ENCODE measurements around the gene FAM50A. TPM values are rescaled to one million over a fixed set of nuclear protein-coding genes. Genes with fewer than 3 reads are reported as not detected.

The FAM50A gene
- total RNA-seq, 2 experiments from 2014 or later, result 39.7 to 43.7 TPM

- CTCF ChIA-PET, result no interaction called here
- intact Hi-C loops (cut with micrococcal nuclease), result no loop called here
- no peaks in the 10 kb centered on the region for H3K27me3 Mint-ChIP-seq (ENCODE audit: low read depth)
- peaks cover 2% of the 10 kb centered on the region for H3K36me3 Mint-ChIP-seq (ENCODE audit: low read depth)
- peaks cover 8% of the 10 kb centered on the region for H3K4me1 Mint-ChIP-seq (ENCODE audit: low read depth)
- H3K27ac Mint-ChIP-seq, result no peak overlapping the region
- H3K4me3 Mint-ChIP-seq, result no peak overlapping the region
- no peaks in the 10 kb centered on the region for H3K9me3 Mint-ChIP-seq
- DNase-seq, result no peak
Observed at GRCh38 chrX:154463611-154464220, 19.8 kb downstream of the FAM50A start.

DNA sequence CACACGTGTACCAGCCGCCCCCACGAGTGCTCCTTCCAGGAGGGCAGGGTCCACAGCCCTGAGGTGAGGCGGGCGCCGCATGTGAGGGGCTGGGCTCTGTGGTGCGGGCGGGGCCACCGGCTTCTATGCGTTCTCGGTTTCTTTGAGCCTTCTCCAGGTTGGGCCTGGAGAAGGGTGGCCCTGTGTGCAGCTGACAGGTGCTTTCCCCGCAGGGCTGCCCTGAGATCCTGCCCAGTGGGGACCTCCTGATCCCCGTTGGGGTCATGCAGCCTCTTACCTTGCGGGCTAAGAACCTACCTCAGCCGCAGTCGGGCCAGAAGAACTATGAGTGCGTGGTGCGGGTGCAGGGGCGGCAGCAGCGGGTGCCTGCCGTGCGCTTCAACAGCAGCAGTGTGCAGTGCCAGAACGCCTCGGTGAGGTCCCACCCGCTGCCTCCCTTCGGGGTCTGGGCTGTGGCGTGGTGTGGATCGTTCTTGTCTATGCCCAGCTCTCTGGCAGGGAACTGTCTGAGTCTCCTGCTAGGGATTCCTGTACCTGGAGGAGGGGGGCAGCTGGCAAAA, 20.9 kb downstream of the FAM50A start:
- H3K27me3 Mint-ChIP-seq (ENCODE audit: low read depth), result no peaks in the 10 kb centered on the region
- no peak for DNase-seq
- intact Hi-C loops (cut with micrococcal nuclease), result no loop called here
- H3K4me1 Mint-ChIP-seq (ENCODE audit: low read depth), result peaks cover 2% of the 10 kb centered on the region
- CTCF ChIA-PET, result no interaction called here
- no peak overlapping the region for H3K4me3 Mint-ChIP-seq
- H3K36me3 Mint-ChIP-seq (ENCODE audit: low read depth), result peaks cover 2% of the 10 kb centered on the region
- no peak overlapping the region for H3K27ac Mint-ChIP-seq
- no peaks in the 10 kb centered on the region for H3K9me3 Mint-ChIP-seq

DNA sequence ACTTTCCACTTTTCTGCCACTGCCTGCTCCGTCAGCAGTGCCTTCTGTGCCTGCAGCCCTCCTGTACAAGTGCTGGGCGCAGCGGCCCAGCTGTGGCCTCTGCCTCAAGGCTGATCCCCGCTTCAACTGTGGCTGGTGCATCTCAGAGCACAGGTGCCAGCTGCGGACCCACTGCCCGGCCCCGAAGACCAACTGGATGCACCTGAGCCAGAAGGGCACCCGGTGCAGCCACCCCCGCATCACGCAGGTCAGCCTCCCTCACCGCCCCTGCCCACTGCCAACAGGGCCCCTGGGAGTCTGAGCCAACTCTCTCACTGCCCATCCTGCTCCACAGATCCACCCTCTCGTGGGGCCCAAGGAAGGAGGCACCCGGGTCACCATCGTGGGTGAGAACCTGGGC, 21.7 kb downstream of the FAM50A start:
- Mint-ChIP-seq H3K36me3 (ENCODE audit: low read depth) (peaks cover 2% of the 10 kb centered on the region), H3K27ac (no peak overlapping the region), H3K4me1 (ENCODE audit: low read depth) (peaks cover 2% of the 10 kb centered on the region), H3K9me3 (no peaks in the 10 kb centered on the region), H3K27me3 (ENCODE audit: low read depth) (no peaks in the 10 kb centered on the region), H3K4me3 (no peak overlapping the region)
- DNase-seq, result no peak
- CTCF ChIA-PET, result no interaction called here
- intact Hi-C loops (cut with micrococcal nuclease), result no loop called here

DNA sequence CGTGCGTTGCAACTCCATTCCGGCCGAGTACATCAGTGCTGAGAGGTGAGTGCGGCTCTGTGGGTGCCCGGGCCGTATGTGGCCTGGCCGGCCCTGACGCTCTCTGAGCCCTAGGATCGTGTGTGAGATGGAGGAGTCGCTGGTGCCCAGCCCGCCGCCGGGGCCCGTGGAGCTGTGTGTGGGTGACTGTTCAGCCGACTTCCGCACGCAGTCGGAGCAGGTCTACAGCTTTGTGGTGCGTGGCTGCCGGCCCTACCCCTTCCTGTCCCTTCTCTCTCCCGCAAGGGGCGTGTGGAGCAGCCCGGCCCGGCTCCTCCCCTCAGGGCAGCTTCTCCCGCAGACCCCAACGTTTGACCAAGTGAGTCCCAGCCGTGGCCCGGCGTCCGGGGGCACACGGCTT, 22.1 kb downstream of the FAM50A start:
- no peaks in the 10 kb centered on the region for H3K27me3 Mint-ChIP-seq (ENCODE audit: low read depth)

DNA sequence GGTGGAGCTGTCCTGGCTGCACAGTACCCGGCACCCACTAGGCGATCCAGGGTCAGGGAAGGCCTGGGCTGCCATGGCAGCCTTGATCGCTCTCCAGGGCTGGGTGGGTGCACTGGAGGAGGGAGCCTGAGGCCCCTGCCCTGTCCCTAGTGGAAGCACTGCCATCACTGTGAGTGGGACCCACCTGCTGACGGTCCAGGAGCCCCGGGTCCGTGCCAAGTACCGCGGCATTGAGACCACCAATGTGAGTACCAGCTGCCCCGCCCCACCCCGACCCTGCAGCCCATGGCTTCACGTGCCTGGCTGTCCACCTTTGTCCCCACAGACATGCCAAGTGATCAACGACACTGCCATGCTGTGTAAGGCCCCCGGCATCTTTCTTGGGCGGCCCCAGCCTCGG, 23.0 kb downstream of the FAM50A start:
- intact Hi-C loops (cut with micrococcal nuclease), result no loop called here
- peaks cover 2% of the 10 kb centered on the region for H3K36me3 Mint-ChIP-seq (ENCODE audit: low read depth)

More for the DNA sequence above, 22.1 kb downstream of the FAM50A start:
- Mint-ChIP-seq H3K4me1 (ENCODE audit: low read depth) (peaks cover 2% of the 10 kb centered on the region), H3K9me3 (no peaks in the 10 kb centered on the region), H3K36me3 (ENCODE audit: low read depth) (peaks cover 2% of the 10 kb centered on the region), H3K4me3 (no peak overlapping the region), H3K27ac (no peak overlapping the region)
- CTCF ChIA-PET, result no interaction called here
- DNase-seq, result no peak
- intact Hi-C loops (cut with micrococcal nuclease), result no loop called here

GRCh38 chrX:154467556-154467955, 23.6 kb downstream of the FAM50A start:
- Mint-ChIP-seq H3K9me3 (no peaks in the 10 kb centered on the region), H3K36me3 (ENCODE audit: low read depth) (peaks cover 2% of the 10 kb centered on the region)
- intact Hi-C loops (cut with micrococcal nuclease), result no loop called here

More for the DNA sequence above, 23.0 kb downstream of the FAM50A start:
- Mint-ChIP-seq H3K9me3 (no peaks in the 10 kb centered on the region), H3K4me1 (ENCODE audit: low read depth) (no peaks in the 10 kb centered on the region), H3K27ac (no peak overlapping the region), H3K27me3 (ENCODE audit: low read depth) (no peaks in the 10 kb centered on the region), H3K4me3 (no peak overlapping the region)
- CTCF ChIA-PET, result no interaction called here
- no peak for DNase-seq

GRCh38 chrX:154468217-154468616, 24.3 kb downstream of the FAM50A start:
- no peaks in the 10 kb centered on the region for H3K27me3 Mint-ChIP-seq (ENCODE audit: low read depth)
- no peak overlapping the region for H3K4me3 Mint-ChIP-seq
- no peaks in the 10 kb centered on the region for H3K4me1 Mint-ChIP-seq (ENCODE audit: low read depth)
- H3K27ac Mint-ChIP-seq, result no peak overlapping the region
- DNase-seq, result no peak
- CTCF ChIA-PET, result no interaction called here
- H3K9me3 Mint-ChIP-seq, result no peaks in the 10 kb centered on the region
- H3K36me3 Mint-ChIP-seq (ENCODE audit: low read depth), result peaks cover 2% of the 10 kb centered on the region
- intact Hi-C loops (cut with micrococcal nuclease), result no loop called here

More at GRCh38 chrX:154467556-154467955, 23.6 kb downstream of the FAM50A start:
- Mint-ChIP-seq H3K4me3 (no peak overlapping the region), H3K4me1 (ENCODE audit: low read depth) (no peaks in the 10 kb centered on the region), H3K27me3 (ENCODE audit: low read depth) (no peaks in the 10 kb centered on the region), H3K27ac (no peak overlapping the region)
- DNase-seq, result no peak
- CTCF ChIA-PET, result no interaction called here

DNA sequence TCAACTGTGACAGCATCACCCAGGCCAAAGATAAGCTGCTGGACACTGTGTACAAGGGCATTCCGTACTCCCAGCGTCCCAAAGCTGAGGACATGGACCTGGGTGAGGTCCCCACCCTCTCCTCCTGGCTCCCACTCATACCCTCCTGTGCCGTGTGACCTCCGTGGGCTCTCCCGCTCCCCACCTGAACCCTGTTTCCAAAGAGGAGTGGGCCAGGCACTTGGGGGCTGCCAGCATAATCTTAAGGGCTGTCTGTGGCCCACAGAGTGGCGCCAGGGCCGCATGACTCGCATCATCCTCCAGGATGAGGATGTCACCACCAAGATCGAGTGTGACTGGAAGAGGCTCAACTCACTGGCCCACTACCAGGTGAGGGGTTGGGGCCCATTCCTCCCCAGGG, 25.2 kb downstream of the FAM50A start:
- Mint-ChIP-seq H3K27me3 (ENCODE audit: low read depth) (no peaks in the 10 kb centered on the region), H3K4me3 (no peak overlapping the region), H3K4me1 (ENCODE audit: low read depth) (no peaks in the 10 kb centered on the region), H3K27ac (no peak overlapping the region), H3K9me3 (no peaks in the 10 kb centered on the region), H3K36me3 (ENCODE audit: low read depth) (peaks cover 2% of the 10 kb centered on the region)
- intact Hi-C loops (cut with micrococcal nuclease), result no loop called here
- no peak for DNase-seq
- CTCF ChIA-PET, result no interaction called here

- H3K4me1 Mint-ChIP-seq (ENCODE audit: low read depth), result no peaks in the 10 kb centered on the region
- intact Hi-C loops (cut with micrococcal nuclease), result no loop called here
- no peak overlapping the region for H3K4me3 Mint-ChIP-seq
- no peak for DNase-seq
- no peaks in the 10 kb centered on the region for H3K27me3 Mint-ChIP-seq (ENCODE audit: low read depth)
- CTCF ChIA-PET, result no interaction called here
- H3K36me3 Mint-ChIP-seq (ENCODE audit: low read depth), result peaks cover 2% of the 10 kb centered on the region
- no peaks in the 10 kb centered on the region for H3K9me3 Mint-ChIP-seq
- H3K27ac Mint-ChIP-seq, result no peak overlapping the region
Observed at GRCh38 chrX:154469880-154470279, 25.9 kb downstream of the FAM50A start.

- Mint-ChIP-seq H3K4me1 (ENCODE audit: low read depth) (peaks cover under 1% of the 10 kb centered on the region), H3K4me3 (no peak overlapping the region), H3K36me3 (ENCODE audit: low read depth) (peaks cover 2% of the 10 kb centered on the region), H3K27ac (no peak overlapping the region), H3K9me3 (no peaks in the 10 kb centered on the region), H3K27me3 (ENCODE audit: low read depth) (no peaks in the 10 kb centered on the region)
- no peak for DNase-seq
- CTCF ChIA-PET, result no interaction called here
- intact Hi-C loops (cut with micrococcal nuclease), result no loop called here
Observed at GRCh38 chrX:154470434-154470833, 26.5 kb downstream of the FAM50A start.

DNA sequence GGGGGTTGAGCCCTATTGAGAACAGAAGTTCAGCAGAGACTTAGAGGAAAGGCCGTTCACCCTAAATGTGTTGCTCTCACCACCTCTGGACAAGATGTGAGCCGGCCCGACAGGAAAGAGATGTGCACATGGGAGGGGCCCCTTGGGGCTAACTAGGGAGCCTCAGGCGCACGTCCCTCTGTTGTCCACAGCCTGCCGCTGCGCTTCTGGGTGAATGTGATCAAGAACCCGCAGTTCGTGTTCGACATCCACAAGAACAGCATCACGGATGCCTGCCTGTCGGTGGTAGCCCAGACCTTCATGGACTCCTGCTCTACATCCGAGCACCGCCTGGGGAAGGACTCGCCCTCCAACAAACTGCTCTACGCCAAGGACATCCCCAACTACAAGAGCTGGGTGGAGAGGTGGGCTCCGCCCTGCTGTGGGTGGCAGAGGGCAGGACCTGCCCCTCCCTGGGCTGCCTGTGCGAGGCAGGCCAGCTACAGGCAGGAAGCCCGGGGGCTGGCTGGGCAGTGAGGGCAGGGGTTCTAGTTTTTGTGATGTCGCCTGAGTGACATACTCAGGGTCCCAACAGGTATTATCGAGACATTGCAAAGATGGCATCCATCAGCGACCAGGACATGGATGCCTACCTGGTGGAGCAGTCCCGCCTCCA, 27.1 kb downstream of the FAM50A start:
- H3K4me1 Mint-ChIP-seq (ENCODE audit: low read depth), result peaks cover 4% of the 10 kb centered on the region
- H3K4me3 Mint-ChIP-seq, result no peak overlapping the region
- no peak overlapping the region for H3K27ac Mint-ChIP-seq
- H3K27me3 Mint-ChIP-seq (ENCODE audit: low read depth), result no peaks in the 10 kb centered on the region
- CTCF ChIA-PET, result no interaction called here
- intact Hi-C loops (cut with micrococcal nuclease), result no loop called here
- H3K36me3 Mint-ChIP-seq (ENCODE audit: low read depth), result peaks cover 2% of the 10 kb centered on the region
- no peaks in the 10 kb centered on the region for H3K9me3 Mint-ChIP-seq
- no peak for DNase-seq

DNA sequence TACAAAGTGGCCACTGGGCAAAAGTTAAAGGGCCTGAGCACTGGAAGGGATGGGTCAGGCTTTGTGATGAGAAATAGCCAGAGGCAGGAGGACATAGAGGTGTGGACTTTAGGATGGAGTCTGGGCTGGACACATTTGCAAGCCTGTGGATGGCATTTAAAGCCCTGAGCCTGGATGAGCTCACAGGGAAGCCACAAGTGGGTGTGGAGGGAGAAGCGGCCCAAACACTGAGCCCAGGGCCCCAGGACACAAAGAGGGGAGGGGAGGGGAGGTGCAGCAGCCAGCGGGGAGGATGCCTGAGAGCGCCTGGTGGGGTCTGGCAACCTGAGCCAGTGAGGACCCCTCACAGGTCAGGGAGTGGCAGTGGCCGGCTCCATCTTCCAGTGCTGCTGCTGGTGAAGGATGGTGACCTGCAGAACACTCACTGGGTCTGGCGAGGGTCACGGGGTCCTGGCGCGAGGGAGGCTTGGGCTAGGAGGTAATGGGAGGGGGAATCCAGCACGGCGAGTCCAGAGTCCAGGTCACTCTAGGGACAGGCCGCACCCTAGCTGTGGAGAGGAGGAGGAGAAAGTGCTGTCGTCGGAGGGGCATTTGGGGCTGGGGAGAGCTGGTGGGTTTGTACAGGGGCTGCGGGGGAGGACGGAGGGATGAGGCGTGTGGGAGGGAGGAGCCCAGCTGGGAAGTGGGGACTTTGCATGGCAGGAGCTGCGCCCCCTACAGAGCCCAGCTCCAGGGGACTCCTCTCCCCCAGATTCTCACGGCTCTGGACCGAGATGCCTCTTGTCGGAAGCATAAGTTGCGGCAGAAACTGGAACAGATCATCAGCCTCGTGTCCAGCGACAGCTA, 28.1 kb downstream of the FAM50A start:
- no peak for DNase-seq
- Mint-ChIP-seq H3K4me1 (ENCODE audit: low read depth) (peaks cover 11% of the 10 kb centered on the region), H3K4me3 (no peak overlapping the region), H3K9me3 (no peaks in the 10 kb centered on the region), H3K36me3 (ENCODE audit: low read depth) (peaks cover 2% of the 10 kb centered on the region), H3K27ac (no peak overlapping the region), H3K27me3 (ENCODE audit: low read depth) (no peaks in the 10 kb centered on the region)
- CTCF ChIA-PET, result no interaction called here
- intact Hi-C loops (cut with micrococcal nuclease), result no loop called here
